HepG2 (cell line): ENCODE data around the gene GPC6. TPM values are rescaled to one million over a fixed set of nuclear protein-coding genes. Genes with fewer than 3 reads are reported as not detected.
A peak's percentile ranks its signal among the peaks of the same experiment; 100 is the strongest.

Experiments
- ATF2 ChIP-seq: sonication (generic); formaldehyde crosslinking; IDR thresholded peaks from 2 replicates; pipeline ENCODE4 v1.4.0; 2020; ENCODE audit warnings: missing genetic modification reagents
- ATF7 ChIP-seq, 2 experiments: fragments of 450-650 bp in 1 of 2; sonication (generic) in 1 of 2; formaldehyde crosslinking in 1 of 2; IDR thresholded peaks; 2 replicates each; pipeline versions ENCODE4 v1.4.0 to v1.6.1; 2016 to 2020; ENCODE audit warnings: antibody characterized with exemption in 1 of 2, mild to moderate bottlenecking in 1 of 2, missing genetic modification reagents in 1 of 2
- DMAP1 ChIP-seq: IDR thresholded peaks from 2 replicates; pipeline ENCODE4 v1.6.1; 2016
- FOXA1 ChIP-seq, 2 experiments: fragments of 450-650 bp in 1 of 2; sonication (generic) in 1 of 2; formaldehyde crosslinking in 1 of 2; IDR thresholded peaks; 2 replicates each; pipeline versions ENCODE4 v1.4.0 to v1.6.1; 2016 to 2020; ENCODE audit warnings: missing genetic modification reagents in 1 of 2
- HOXA3 ChIP-seq: sonication (generic); formaldehyde crosslinking; IDR thresholded peaks from 2 replicates; pipeline ENCODE4 v1.5.0; 2020; ENCODE audit warnings: missing genetic modification reagents
- NCOA5 ChIP-seq: sonication (generic); formaldehyde crosslinking; IDR thresholded peaks from 2 replicates; pipeline ENCODE4 v1.4.0; 2020; ENCODE audit warnings: missing genetic modification reagents
- PHF20 ChIP-seq: sonication (generic); formaldehyde crosslinking; IDR thresholded peaks from 2 replicates; pipeline ENCODE4 v1.5.0; 2020; ENCODE audit warnings: mild to moderate bottlenecking, missing genetic modification reagents
- TAF1 ChIP-seq: sonication (generic); formaldehyde crosslinking; IDR thresholded peaks from 2 replicates; pipeline ENCODE4 v1.4.0; 2020; ENCODE audit warnings: missing genetic modification reagents
- TRIM24 ChIP-seq: sonication (generic); formaldehyde crosslinking; IDR thresholded peaks from 2 replicates; pipeline ENCODE4 v1.8.0; 2022; ENCODE audit warnings: mild to moderate bottlenecking, missing genetic modification reagents
- U2AF2 ChIP-seq: fragments of 200-400 bp; formaldehyde crosslinking; IDR thresholded peaks from 2 replicates; pipeline ENCODE4 v1.6.1; 2017; ENCODE audit warnings: low read depth, mild to moderate bottlenecking, low read length
- ZNF280D ChIP-seq: sonication (generic); formaldehyde crosslinking; IDR thresholded peaks from 2 replicates; pipeline ENCODE4 v1.5.1; 2020; ENCODE audit warnings: mild to moderate bottlenecking, missing genetic modification reagents
- ZNF3 ChIP-seq: IDR thresholded peaks from 2 replicates; pipeline ENCODE4 v1.7.0; 2017; ENCODE audit warnings: inconsistent platforms
- ZNF407 ChIP-seq: sonication (generic); formaldehyde crosslinking; IDR thresholded peaks from one replicate; pipeline ENCODE4 v1.5.1; 2020; ENCODE audit warnings: mild to moderate bottlenecking, missing genetic modification reagents; ENCODE audit errors: not compliant biosample characterization
- ZNF549 ChIP-seq: sonication (generic); formaldehyde crosslinking; IDR thresholded peaks from 2 replicates; pipeline ENCODE4 v1.5.0; 2020; ENCODE audit warnings: missing genetic modification reagents
- ZNF614 ChIP-seq: IDR thresholded peaks from 2 replicates; pipeline ENCODE4 v1.6.1; 2018; ENCODE audit warnings: missing biosample characterization, missing genetic modification reagents, inconsistent platforms, borderline replicate concordance
- ZNF792 ChIP-seq: IDR thresholded peaks from 2 replicates; pipeline ENCODE4 v1.6.1; 2016
- ZNF841 ChIP-seq: sonication (generic); formaldehyde crosslinking; IDR thresholded peaks from 2 replicates; pipeline ENCODE4 v1.8.1; 2023; ENCODE audit warnings: missing genetic modification reagents, borderline replicate concordance
- polyA plus RNA-seq, 8 experiments: library from polyadenylated mRNA; depleted of rRNA in 3 of 8; stranded (reverse) in 7 of 8; unstranded in 1 of 8; fragments of >200 nt; fragmentation: Illumina TruSeq in 4 of 8; extraction: Trizol in 4 of 8; gene quantifications; 2 replicates each; pipeline versions ENCODE4 v1.2.1 to v1.2.3, GENCODE V29; 2011 to 2016; ENCODE audit warnings: low read depth in 4 of 8, missing spikeins in 1 of 8, mixed read lengths in 1 of 8; ENCODE audit not compliant: insufficient read depth in 1 of 8
- total RNA-seq, 5 experiments: library from RNA; depleted of rRNA; stranded (reverse); fragments of >200 nt; fragmentation: Illumina TruSeq; extraction: Trizol; gene quantifications; 2 replicates each; pipeline ENCODE4 v1.2.3, GENCODE V29; 2016; ENCODE audit warnings: low read depth in 1 of 5

The GPC6 gene
- total and polyA plus RNA-seq, 2 of the 13 experiments (the other 11 are each of a cell fraction or from before 2014, with no cell fraction given): 24.5 to 33.9 TPM

DNA sequence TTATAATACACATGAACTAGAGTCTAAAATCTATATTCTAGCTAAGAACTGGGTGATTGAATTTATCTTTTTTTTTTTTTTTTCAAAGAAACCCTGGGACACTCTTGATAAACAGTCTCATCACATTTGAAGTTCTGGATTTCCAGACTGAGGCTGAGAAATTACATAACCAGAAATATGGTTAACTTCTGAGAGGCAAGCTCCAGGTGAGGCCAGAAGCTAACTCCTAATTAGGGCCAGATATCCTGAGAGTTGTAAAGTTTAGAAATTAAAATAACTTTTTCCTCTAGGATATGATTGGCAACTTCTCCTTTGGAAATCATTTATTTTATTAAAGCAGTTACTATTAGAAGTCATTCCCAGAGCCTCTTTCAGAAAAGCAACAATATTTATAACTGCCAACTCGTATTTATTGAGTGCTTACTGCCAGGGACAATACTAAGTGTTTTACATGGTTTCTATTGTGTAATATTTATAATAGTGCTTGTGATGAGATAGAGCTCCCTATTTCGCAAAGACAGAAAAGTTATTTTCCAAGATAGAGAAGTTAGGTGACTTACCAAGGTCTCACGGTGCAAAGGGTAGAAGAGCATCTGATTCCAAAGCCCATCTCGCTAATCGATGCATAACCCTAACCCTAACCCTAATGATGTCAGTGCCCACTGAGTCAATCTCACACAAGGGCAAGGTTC lies 1065.2 kb downstream of the GPC6 start (continued):
- TF ChIP-seq HOXA3 (CRISPR knock-in tag): peak; percentile 84
- TF ChIP-seq DMAP1 (CRISPR knock-in tag): peak; percentile 62; the same call in 1 of the 2 replicates
- peak; percentile 89 for TF ChIP-seq ATF7 (IDR thresholded peaks at IDR 0.05)
- peak; percentile 96; the same call in 1 of the 2 replicates for TF ChIP-seq ATF7 (CRISPR knock-in tag; IDR thresholded peaks at IDR 0.05)
- TF ChIP-seq U2AF2: no peak
- peak; percentile 85 for TF ChIP-seq FOXA1 (IDR thresholded peaks at IDR 0.05)
- peak; percentile 90 for TF ChIP-seq FOXA1 (CRISPR knock-in tag; IDR thresholded peaks at IDR 0.05)
- no peak for TF ChIP-seq TAF1 (CRISPR knock-in tag)
- TF ChIP-seq ZNF3 (CRISPR knock-in tag): 0 out of 2 replicates have a peak, but pooled peaks have one; percentile 29
- peak; percentile 77; the same call in 1 of the 2 replicates for TF ChIP-seq TRIM24
- TF ChIP-seq PHF20 (CRISPR knock-in tag): no peak
- no peak for TF ChIP-seq ZNF549 (CRISPR knock-in tag)
- TF ChIP-seq ZNF792 (CRISPR knock-in tag): no peak
- no peak for TF ChIP-seq ZNF407 (CRISPR knock-in tag)
- TF ChIP-seq ZNF280D: peak; percentile 80; the same call in 1 of the 2 replicates
- TF ChIP-seq ZNF614 (CRISPR knock-in tag): 0 out of 2 replicates have a peak, but pooled peaks have one; percentile 51
- TF ChIP-seq ATF2 (CRISPR knock-in tag): peak; percentile 100
- no peak for TF ChIP-seq ZNF841 (CRISPR knock-in tag)
- no peak for TF ChIP-seq NCOA5
